ENCODE measurements around the gene FAHD2A. TPM values are rescaled to one million over a fixed set of nuclear protein-coding genes. Genes with fewer than 3 reads are reported as not detected.

Gene FAHD2A
- total RNA-seq, 3 donors from 2014 or later = 30.3 to 37.6 (median 34.3) TPM

GRCh38 chr2:95390881-95391321 lies 11.6 kb upstream of the FAHD2A start:
- DNase-seq (no peak), ATAC-seq (no peak)
- no peak overlapping the region for H3K4me3 ChIP-seq
- H3K36me3 ChIP-seq (ENCODE audit: low read depth) = no peaks in the 10 kb centered on the region
- TF ChIP-seq CTCF (IDR thresholded peaks at IDR 0.05) = no peak
- intact Hi-C loops (cut with DNase I, micrococcal nuclease) = no loop called here
- peaks cover 17% of the 10 kb centered on the region for H3K4me1 ChIP-seq (ENCODE audit: low read depth)
- no peaks in the 10 kb centered on the region for H3K9me3 ChIP-seq

- no peak for TF ChIP-seq CTCF (IDR thresholded peaks at IDR 0.05)
- DNase-seq (no peak), ATAC-seq (no peak)
- peaks cover 17% of the 10 kb centered on the region for H3K4me1 ChIP-seq (ENCODE audit: low read depth)
- no peaks in the 10 kb centered on the region for H3K9me3 ChIP-seq
- H3K36me3 ChIP-seq (ENCODE audit: low read depth) = no peaks in the 10 kb centered on the region
- H3K4me3 ChIP-seq = no peak overlapping the region
- intact Hi-C loops (cut with DNase I, micrococcal nuclease) = no loop called here
Observed at GRCh38 chr2:95391641-95392310, 10.7 kb upstream of the FAHD2A start.

- no peaks in the 10 kb centered on the region for H3K9me3 ChIP-seq
- no peak overlapping the region for H3K4me3 ChIP-seq
- TF ChIP-seq CTCF (IDR thresholded peaks at IDR 0.05) = no peak
- DNase-seq (no peak), ATAC-seq (no peak)
- intact Hi-C loops (cut with DNase I, micrococcal nuclease) = no loop called here
- no peaks in the 10 kb centered on the region for H3K36me3 ChIP-seq (ENCODE audit: low read depth)
- H3K4me1 ChIP-seq (ENCODE audit: low read depth) = peaks cover 17% of the 10 kb centered on the region
Observed at GRCh38 chr2:95392320-95392719, 10.2 kb upstream of the FAHD2A start.

DNA sequence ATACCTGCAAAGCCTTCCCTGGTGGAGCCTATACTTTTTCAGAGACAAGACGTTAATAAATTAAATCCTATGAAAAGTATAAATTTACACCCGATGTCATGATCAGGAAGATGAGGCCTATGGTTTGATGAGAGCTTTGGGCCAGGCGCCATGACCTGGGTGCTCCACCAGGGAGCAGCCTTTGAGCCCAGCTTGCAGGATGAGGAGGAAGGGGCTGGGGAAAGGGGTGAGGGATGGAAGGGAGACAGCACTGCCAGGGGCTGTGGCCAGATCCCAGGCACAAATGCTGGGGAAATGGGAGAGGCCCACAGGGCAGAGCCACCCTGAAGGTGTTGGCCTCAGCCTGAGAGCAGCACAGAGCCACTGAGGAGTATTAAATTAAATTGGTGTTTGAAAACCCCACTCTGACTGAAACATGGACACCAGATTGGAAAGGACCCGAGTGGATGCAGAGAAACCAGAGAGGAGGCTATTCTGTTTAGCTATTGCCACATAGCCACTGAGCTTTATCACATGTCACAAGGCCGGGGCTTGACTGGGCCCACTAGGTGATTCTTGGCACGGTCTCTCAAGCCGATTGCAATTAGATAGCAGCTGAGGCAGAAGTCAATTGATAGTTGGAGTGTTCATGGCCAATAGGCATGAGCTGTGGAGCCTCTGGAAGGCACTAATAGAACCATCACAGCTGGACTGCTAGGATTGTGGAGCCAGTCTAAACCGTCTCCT lies 9.6 kb upstream of the FAHD2A start:
- no peak for ATAC-seq
- H3K4me3 ChIP-seq = no peak overlapping the region
- intact Hi-C loops (cut with DNase I, micrococcal nuclease) = no loop called here
- H3K36me3 ChIP-seq (ENCODE audit: low read depth) = no peaks in the 10 kb centered on the region
- H3K9me3 ChIP-seq = no peaks in the 10 kb centered on the region
- no peak for TF ChIP-seq CTCF (IDR thresholded peaks at IDR 0.05)
- no peak for DNase-seq
- H3K4me1 ChIP-seq (ENCODE audit: low read depth) = peaks cover 17% of the 10 kb centered on the region

GRCh38 chr2:95393901-95394300 lies 8.6 kb upstream of the FAHD2A start:
- Histone ChIP-seq H3K36me3 (ENCODE audit: low read depth) (no peaks in the 10 kb centered on the region), H3K9me3 (no peaks in the 10 kb centered on the region), H3K4me1 (ENCODE audit: low read depth) (peaks cover 17% of the 10 kb centered on the region), H3K4me3 (no peak overlapping the region)
- no peak for ATAC-seq
- TF ChIP-seq CTCF (IDR thresholded peaks at IDR 0.05) = no peak
- DNase-seq = no peak
- intact Hi-C loops (cut with DNase I, micrococcal nuclease) = no loop called here
